NCI-H748 treated with DMSO at 0.1 percent for 48 hours (cell line): ENCODE measurements around the gene CPSF4L.
"Not testable (repeated sequence)": the region's sequence is repeated elsewhere in the genome, so short reads cannot be mapped to it uniquely, and the experiment has no call there.

Experiments
- DNase-seq: peaks from one replicate; lab custom pipeline; 2025; lab: John Stamatoyannopoulos, UW

Gene CPSF4L

DNA sequence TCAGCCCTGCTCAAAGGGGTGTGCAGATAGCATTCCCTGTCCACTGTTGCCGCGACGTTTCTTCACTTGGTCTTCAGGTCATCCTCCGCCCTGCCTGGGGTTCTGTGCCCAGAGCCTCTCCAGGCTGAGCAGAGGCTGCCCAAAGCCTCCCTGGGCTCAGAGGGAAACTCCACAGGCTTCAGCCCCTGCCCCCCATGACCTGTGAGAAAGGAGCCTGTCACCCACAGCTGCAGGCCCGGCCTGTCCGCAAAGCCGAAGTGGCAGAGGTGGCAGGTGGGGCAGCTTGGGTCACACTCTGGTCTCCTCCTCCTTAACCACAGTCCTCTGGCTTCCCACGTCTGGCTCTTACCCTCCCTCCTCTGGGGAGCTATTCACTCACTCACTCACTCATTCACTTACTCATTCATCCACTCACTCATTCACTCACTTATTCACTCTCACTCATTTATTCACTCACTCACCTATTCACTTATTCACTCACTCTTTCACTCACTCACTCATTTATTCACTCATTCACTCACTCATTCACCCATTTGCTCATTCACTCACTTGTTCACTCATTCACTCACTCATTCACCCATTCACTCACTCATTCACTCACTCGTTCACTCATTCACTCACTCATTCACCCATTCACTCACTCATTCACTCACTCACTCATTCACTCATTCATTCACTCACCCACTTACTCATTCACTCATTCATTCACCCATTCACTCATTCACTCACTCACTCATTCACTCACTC is 7.1 kb upstream of the CPSF4L start:
- DNase-seq = no peak

DNA sequence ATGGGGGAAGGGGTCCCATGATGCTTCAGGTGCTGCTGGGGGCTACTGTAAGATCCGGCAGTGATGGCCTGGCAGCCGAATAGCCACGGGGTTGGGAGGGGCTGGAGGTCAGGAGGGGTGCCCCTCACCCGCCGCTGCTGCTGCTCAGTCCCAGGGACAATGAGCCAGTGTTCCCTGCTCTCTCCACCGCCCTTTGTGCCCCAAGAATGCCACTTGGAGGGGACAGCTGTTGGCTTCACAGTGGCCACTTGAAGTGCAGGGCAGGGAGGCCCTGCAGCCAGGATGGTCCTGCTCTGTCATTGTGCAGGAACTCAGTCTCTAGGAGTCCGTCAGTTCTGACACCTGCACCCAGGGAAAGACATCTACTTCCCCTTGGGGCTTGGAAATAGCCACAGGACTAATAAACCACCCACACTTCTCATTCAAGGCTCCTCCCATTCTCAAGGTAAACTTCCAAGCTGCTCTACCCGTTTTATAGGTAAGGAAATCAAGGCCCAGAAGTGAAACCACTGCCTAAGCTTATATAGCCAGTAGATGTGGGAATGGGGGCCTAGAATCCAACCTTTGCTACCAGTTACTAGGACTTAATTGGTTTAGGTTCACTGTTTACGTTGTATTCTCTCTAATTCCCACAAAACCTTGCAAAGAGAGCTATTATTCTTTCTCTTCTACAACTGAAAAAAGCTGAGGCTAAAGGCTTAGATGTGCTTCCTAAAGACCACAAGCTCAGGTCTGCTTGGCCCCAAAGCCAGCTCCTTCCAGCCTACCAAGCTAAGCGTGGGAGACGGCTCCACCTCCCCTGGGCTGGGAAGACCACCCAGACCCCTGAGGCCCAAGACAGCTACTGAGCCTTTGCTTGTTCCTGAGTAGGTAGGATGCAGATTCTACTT is 6.2 kb upstream of the CPSF4L start:
- no peak for DNase-seq

DNA sequence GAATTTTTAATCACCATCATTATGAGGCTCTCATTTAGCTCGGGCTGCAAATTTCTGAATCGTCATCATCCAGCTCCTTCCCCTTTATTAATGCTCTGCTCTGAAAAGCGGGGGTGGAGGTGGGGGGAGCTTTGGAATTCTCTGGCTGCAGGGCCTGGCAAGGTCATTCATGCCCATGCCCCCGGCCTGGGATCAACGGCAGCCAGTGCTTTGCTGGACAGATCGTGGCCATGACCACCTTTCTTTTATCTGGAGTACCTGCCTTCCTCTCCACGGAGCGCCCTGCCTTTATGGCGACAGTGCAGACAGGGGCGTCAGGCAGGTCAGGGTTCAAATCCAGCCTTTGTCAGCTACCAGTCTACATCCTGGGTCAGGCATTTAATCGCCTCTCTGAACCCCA is 5.1 kb upstream of the CPSF4L start:
- DNase-seq = no peak

DNA sequence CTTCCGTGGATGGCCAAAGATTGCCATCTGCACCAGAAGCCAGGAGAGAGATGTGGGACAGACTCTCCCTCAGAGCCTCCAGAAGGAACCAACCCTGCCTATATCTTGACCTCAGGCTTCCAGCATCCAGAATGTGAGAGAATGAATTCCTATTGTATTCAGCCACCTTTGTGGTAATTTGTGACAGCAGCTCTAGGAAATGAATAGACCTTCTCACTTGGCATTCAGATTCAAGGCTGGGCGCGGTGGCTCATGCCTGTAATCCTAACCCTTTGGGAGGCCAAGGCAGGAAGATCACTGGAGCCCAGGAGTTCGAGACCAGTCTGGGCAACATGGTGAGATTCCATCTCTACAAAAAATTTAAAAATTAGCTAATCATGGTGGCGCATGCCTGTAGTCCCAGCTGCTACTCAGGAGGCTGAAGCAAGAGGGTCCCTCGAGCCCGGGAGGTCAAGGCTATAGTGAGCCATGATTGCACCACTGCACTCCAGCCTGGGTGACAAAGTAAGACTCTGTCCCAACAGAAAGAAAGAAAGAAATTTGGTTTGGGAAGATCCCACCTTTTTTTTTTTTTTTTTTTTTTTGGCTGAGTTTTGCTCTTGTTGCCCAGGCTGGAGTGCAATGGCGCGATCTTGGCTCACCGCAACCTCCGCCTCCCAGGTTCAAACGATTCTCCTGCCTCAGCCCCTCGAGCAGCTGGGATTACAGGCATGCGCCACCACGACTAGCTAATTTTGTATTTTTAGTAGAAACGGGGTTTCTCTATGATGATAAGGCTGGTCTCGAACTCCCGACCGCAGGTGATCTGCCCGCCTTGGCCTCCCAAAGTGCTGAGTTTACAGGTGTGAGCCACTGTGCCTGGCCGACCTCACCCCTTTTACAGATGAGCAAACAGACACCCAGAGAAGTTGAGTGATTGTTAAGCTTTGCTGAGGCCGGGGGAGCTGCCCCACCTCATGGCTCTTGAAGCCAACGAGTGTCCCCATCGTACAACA is 4.3 kb upstream of the CPSF4L start:
- DNase-seq = no peak

DNA sequence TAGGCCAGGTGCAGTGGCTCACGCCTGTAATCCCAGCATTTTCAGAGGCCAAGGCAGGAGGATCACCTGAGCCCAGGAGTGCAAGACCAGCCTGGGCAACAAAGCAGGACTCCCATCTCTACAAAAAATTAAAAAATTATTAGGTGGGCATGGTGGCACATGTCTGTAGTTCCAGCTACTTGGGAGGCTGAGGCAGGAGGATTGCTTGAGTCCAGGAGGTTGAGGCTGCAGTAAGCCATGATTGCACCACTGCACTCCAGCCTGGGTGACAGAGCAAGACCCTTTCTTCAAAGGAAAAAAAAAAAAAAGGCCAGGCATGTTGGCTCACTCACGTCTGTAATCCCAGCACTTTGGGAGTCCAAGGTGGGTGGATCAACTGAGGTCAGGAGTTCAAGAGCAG is 2.8 kb upstream of the CPSF4L start:
- DNase-seq = not testable (repeated sequence)

DNA sequence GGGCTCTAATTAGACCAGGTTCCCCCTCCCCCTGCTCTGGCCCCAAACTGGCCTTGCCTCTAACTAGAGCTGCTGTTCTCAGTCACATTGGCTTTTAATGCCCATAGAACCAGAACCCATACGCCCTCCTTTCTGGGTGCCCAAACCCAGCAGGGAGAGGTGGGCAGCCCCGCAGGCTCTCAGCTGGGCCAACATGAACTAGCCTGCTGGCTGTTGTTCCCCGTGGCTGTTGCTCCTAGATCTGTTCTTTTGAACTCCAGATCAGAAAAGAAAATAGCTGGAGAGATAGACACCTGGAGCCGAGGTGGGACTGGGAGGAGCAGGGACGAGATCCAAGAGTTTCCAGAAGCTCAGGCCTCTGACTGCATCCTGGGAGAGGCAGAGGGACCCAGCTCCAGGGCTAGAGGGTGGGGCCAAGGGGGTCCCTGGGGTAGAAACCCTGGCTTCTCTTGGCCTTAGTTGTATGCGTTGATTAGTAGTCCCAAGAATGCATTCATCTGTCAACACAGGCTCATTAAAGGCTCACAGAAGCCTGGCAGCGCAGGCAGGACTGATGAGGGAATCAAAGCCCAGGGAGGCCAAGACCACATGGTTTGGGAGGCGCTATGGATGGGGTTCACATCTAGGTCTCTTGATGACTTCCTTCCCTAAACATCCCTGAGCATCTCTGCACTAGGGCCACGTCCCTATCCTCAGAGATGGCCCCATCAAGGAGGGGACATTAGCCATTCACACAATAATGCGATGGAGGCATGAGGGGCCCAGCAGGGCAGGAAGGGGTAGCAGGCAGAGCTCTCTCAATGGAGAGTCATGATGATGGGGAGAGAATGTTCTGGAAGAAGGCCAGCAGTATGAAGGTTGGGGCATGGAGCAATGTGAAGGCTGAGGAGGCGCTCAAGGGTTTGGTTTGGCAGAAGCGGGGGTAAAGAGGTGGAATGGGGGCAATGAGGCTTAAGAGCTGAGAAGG is 1.3 kb upstream of the CPSF4L start:
- no peak for DNase-seq

DNA sequence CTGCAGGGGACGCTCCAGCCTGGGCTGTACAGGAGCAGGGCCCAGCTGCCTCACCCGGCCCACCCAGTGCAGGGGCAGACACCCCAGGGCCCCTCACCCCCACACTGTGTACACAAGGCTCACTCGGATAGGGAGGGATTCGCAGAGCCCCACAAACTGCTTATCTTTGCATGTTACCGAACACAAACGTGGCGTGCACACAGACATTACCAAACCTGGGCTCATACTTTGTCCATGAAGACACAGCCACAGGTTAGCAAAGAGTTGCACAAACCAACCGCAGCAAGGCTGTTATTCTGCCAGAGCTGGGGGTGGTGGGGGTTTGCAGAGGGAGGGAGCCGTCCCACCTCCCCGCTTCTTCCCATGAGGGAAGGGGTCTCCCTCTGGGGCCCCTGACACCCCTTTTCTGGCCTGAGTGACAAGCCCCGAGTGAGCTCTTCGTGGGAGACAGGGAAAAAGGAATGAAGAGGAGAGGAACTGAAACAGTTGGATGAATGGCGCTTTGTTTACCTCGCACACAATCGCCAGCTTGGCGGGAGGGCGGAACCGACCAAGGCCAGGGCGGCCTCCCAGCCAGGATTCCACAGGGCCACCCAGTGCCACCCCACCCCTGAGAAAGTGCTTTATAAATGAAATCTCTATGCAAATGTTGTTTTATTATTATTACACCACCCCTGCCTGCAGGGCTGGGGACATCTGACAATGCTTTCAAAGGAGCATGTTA is 434 bp upstream of the CPSF4L start:
- DNase-seq = no peak

DNA sequence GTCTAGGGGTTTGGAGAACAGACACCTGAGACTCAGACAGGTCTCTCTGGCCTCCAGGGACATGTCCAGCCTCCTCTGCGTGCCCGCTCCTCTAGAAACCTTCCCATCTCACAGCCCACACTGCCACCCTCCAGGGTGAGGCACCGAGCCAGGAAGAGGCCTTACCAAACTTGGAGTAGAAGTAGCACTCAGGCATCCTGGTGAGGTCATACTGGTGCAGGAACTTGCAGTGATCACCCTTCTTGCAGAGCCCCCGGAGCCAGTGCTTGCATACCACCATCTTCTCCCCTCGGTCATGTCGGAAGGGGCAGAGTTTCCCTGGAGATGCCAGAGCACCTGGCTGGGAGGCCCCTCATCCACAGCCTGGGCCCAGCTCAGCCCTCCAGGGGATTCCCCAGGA is 4.2 kb downstream of the CPSF4L start:
- DNase-seq = no peak

DNA sequence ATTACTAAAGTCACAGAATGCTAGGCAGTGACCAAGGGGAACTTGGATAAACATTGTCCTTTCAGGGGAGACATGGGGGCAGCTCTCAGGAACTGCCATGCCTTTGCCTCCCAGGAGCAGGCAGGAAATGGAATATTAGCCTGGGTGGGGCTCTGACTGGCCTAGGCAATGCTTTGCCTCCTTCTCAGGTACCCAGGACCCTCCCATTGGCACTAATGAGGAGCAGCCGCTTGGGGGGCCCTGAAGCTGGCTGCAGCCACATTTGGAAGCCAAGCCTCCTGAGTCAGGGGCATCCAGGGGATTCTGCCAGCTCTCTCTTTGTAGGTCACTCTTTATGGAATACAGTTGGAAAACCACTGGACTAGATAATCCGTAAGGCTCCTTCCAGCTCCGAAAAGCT is 5.5 kb downstream of the CPSF4L start:
- no peak for DNase-seq

DNA sequence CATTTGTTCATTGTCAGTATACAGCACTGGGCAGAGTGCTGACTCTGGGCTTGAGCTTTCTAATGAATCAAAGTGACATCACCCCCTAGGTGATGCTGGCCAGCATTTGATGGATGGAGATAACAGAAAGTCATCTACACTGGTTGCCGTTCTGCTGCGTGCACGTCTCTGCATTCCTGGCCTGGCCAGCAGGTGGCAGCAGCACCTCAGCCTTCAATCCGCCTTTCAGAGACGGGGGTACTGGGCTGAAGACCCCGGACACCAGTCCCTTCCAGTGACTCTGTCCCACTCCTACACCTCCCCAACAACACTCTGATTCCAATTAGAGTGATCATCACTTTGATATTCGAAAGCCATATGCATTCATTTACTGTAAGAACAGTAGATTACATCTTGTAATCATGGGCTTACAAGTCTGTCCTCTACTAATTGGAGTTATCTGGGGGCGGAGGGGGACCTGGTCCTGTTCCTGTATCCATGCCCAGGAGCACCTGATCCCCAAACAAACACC is 6.0 kb downstream of the CPSF4L start:
- DNase-seq = no peak

DNA sequence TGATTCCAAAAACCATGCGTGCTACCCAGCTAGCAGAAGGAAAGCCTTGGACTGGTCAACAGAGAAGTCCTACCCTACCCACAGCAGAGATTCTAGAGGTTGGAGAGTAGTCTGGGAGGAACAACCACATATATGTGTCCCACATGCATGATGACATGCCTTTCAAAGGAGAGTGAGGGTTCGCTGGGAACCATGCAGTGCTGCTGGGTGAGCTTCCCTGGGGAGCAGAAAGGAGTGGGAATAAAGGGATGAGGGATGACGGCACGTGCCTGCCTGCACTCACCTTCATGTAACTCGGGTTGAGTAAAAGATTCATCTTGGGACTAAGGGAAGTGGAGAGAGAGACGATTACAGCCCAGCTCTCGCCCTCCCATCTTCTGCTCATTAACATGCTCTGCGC is 9.8 kb downstream of the CPSF4L start:
- no peak for DNase-seq

DNA sequence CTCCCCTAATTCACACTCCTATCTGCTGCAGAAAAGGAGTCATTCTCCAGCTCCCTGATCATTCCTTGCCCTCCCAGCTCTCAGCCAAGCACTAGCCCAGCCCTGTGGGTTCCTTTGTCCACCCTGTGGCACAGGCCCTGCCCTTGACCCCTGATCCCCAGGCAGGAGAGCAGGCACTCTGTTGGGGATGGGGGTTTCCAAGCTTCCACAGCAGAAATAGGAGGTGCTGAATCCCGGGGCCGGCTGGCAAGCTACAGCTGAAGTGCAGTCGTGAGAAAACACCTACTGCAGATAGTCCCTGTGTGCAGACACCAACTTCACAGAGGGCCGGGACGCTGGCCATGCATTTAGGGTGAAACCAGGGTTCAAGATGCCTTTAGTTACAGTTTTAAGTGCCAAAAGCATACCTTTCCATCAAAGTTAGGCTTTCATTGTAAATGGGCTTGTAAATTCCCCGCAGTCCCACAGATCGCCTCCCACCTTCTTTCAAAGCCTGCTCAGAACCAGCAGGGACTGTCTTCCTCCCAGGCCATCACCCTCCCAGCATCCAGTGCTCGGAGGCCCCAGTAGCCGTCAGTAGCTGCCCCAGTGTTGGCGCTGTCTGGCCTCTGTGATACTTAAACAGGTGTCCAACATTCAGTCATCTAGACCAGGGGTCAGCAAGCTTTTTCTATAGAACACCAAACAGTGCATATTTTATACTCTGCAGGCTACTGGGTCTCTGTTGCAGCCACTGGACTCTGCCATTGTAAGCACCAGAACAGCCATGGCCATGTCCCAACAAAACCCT is 10.6 kb downstream of the CPSF4L start:
- DNase-seq = no peak

DNA sequence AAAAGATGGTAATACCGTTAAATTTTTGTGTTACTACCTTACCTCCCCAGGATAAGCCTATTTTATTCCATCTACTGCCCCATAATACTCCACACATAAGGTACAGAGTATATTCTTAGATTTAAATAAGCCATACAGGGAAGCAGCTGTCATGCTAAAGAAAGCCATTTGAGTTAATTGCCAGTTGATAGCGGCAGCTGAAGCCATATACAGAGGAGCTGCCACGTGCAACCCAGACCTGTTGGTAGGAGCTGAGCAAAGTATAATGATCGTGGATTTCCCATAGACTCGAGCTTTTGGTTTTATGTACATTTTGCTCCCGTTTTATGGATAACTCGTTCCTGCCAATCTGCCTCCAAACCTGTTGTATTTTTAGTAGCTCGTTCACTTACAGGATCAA is 12.0 kb downstream of the CPSF4L start:
- no peak for DNase-seq

DNA sequence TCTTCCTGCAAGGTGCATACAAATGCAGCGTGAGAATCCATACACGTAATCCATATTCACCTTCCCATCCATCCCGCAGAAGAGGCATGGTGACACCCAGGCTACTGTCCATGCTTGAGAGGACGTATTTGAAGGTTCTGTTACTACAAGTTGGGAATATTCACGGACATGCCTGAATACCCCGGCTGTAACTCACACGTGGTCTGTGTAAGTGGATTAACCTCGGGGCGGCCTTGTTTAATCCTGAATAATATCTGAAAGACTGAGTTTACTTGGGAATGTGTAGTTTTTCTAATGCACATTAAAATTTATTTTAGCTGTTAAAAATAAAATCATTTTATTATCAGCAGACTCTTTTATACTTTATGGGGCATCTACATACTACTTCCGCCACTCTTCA is 13.1 kb downstream of the CPSF4L start:
- DNase-seq = no peak

DNA sequence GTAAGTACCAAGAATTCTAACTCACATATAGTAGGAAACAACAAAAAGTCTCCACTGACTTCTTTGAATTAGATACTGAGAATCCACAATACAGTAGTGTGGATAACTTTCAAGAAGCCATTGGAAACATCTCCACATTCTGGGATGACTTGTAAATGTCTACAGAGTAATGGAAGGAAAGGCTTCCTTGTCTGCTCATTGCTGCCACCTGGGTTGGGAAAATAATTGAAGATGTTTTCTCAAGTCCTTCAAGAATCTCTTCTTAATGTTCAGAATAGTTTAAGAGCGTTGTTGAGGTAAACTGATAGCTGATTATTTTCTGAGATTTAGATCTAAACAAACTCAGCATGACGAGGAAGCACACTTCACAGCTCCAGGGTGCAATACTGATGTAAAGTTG is 14.0 kb downstream of the CPSF4L start:
- DNase-seq = no peak

DNA sequence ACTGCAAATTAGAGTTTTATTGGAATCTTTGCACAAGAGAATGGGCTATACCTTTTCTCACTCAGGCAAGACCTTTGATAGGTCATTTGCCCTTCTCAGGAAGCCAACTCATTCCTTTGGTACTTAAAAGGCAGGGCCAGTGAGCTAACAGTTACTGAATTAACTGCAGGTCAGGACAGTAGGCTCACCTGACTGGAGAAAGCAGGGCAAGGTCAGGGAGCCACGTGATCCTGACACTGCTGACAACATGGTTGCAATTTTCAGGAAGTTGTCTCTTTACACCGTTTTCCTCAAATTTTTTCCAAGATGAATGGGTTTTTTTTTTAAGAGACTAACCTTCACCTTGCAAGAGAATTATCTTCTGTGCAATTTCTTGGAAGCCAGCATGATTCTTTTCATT is 21.1 kb downstream of the CPSF4L start:
- no peak for DNase-seq

DNA sequence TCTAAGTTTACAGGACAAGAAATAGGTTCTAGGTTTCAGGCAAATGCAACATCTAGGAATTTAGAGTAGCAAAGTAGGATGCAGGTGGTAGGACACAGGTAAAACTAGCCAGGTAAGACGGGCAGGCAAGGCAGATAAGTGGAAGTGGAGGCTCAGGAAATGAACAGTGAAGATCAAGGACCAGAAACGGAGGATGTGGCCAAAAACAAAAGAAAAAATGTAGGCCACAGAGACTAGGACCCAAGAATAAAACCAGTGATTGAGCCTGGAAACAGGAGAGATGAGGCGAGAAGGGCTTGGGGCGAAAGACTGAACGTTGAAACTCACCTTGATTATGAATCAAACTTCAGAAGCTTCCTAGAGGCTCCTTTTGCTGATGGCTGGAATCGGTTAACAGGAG is 24.0 kb downstream of the CPSF4L start:
- DNase-seq = no peak

DNA sequence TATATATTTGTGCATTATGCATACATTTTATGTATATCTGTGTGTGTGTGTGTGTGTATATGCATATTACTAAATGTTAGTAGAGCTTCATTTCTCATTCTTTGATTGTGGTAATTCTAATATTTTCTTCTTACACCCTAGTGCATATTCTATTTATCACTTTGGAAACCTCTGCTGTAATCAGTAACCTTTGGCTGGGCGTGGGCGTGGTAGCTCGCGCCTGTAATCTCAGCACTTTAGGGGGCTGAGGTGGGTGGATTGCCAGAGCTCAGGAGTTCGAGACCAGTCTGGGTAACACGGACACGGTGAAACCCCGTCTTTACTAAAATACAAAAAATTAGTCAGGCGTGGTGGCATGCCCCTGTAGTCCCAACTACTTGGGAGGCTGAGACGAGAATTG is 26.9 kb downstream of the CPSF4L start:
- no peak for DNase-seq
